Stimulated activated CD8-positive, alpha-beta memory T cell treated with anti-CD3 and anti-CD28 coated beads, Interleukin-15, amount 100 ng/mL, for 24 hours (primary cell): ENCODE data around the gene PIK3R6.

ENCODE experiments used
- DNase-seq: peaks from one replicate; pipeline ENCODE4 v3.0.0-alpha.2; 2020; ENCODE audit warnings: low read depth

Gene PIK3R6

GRCh38 chr17:8793649-8794048, 73.8 kb downstream of the PIK3R6 start:
- no peak for DNase-seq

DNA sequence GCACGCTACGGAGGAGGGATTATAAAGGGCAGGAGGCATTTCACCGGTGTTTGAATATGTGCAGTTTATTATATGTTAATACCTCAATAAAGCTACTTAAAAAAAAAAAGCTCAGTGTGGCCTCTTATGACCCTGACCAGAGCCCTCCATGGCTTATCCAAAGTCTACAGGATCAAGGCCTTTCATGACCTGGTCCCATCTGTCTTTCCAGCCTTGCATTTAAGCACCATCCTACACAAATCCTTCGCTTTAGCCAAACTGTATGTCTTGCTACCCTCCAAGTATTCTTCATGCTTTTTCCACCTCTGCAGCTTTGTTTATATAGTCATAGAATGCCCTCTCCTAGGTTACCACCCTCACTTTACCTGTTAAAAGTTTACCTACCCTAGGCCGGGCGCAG, 74.8 kb downstream of the PIK3R6 start:
- no peak for DNase-seq

GRCh38 chr17:8791910-8792270, 75.6 kb downstream of the PIK3R6 start:
- no peak for DNase-seq

DNA sequence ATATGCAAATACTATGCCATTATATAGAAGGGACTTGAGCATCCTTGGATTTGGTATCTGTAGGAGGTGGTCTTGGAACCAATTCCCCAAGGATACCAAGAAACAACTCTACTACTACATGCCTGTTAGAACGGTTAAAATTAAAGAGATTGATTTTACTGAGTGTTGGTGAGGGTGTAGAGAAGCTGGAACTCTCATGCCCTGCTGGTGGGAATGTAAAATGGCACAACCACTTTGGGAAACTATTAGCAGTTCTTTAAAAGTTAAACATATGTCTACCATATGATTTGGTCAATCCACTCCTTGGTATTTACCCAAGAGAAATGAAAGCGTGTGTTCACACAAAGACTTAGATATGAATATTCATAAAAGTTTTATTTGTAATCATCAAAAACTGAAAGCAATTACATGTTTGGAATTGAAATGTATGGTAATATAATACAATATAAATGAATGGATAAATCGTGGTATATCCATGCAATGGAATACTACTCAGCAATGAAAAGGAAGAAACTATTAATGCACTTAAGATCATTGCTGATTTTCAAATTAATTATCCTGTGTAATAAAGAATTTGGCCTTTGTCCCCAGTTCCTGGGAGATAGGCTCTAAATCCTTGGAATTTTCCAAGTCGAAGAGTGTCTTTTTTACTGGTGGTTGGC, 76.1 kb downstream of the PIK3R6 start:
- DNase-seq: no peak

DNA sequence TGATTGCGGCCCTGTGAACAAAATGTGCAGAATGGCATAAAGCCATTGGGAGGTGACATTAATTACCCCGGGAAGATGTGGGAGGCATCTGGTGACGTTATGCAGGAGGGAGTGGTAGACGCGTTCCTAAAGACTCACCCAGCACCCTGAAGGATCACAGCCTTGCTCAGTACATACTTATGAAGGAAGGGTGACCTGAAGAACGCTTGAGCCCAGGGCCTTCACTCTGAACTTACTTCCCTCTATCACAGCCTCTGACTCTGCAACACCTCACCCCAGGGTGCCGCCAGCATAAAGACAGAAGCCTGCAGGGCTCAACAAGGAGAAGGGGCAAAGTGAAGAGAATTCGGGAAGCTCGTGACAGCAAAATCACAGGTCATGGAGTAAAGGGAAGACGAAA, 77.7 kb downstream of the PIK3R6 start:
- DNase-seq: no peak

DNA sequence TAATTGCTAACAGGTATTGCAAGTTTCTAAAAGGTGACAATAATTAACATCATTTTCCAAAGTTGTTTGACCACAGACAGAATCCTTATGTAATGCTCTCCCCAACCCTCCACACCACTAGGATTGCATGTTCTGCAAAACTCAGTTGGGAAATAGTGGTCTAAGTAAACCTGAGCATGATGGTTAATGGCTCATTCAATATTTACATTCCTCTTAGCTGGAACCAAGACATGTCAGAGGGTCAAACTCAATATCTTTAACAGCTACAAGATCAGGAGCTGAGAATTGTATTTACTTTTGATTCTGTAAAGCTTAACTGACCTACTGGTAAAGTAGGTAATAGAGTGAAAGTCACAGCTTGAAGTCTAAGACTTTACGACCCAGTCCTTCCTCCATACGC, 78.5 kb downstream of the PIK3R6 start:
- no peak for DNase-seq

DNA sequence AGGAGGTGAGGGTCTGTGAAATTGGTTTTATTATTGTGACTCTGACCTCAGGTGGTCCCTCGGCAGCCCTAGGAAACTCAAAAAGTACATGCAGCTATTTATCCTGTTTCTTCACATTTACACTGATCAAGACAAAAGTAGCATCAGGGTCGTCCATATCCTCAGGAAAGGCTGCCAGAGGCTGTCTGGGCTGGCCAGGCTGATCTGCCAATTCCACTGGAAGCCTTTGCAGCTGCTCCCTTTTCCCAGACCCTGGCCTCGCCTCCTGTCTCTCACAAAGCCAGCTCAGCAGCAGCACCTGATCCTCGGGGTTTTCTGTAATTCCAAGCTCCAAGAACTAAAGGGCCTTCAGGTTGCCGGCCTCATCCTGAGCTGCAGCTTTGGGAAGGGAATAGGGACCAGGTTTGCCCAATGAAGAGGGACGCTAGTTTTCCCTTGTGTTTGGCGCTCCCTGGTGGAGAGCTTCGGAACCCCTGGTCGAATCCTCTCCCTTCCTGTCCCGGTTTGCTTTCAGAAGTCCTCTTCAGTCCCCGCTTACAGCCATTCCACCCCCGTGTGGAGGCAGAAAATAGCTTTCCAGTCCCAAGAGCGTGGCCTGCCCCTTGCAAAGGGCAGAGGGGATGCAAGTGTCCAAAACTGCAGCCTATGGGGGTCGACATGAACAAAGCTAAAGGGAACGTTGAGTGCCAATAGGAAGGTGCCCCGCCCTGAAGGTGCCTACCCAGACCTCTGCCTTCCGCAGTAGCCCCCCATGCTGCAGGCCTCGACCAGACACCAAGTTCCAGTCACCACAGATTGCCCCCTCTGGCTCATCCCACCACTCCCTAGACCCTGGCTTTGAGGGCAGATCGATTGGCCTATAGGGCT, 81.7 kb downstream of the PIK3R6 start:
- DNase-seq: peak; percentile 36

DNA sequence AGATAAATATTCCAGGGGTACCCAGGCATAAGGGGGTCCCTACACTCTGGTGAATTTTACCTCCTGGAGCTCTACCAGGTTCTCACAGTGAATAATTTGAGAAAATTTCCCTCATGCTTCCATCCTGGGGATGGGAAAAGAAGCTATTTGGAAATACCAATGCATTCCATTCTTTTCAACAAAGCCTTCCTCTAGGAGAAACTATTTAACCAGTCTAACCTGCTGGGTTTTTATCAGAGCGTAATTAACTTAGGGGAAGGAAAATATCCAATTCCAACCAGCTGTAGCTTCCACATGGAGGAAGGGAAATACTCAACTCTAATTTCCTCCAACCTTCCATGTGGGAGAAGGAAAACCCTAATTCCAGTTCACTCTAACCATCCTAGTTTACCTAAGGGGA, 85.3 kb downstream of the PIK3R6 start:
- no peak for DNase-seq

DNA sequence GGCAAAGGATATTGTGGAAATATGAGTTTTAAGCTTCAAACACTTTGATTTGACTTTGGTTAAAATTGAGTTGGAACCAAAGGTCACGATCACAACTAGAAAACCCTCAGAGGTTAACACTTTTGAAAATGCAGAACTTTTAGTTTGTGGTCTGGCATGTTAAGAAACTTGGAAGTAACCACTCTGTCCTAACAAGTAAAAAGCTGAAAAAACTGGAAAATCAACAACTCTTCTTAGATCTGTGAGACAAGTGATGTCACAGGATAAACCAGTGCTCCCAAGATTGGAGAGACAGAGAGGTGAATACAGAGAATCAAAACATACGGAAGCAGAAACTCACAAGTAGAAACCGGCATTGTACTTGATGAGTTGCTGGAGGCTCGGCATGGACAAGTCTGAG, 85.7 kb downstream of the PIK3R6 start:
- DNase-seq: no peak

DNA sequence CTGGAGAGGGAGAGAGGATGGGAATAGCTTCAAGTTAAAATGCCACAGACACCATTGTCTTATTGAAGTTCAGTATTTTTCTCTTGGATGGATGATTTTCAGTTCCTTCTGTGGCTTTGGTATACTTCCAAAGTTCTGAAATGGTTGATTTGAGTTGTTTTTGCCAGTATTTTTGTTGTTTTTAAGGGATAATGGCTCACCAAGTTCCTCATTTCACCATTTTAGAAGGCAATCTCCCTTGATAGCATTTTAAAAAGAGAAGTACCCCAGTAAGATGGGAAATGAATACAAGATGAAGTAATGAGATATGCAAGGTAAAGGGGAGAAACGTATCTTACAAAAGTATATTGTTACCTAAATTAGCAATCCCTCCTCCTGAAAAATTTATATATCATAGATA, 90.6 kb downstream of the PIK3R6 start:
- DNase-seq: no peak

GRCh38 chr17:8776248-8776647, 91.2 kb downstream of the PIK3R6 start:
- no peak for DNase-seq

- no peak for DNase-seq
Measured at GRCh38 chr17:8766731-8767130, 100.7 kb downstream of the PIK3R6 start.

GRCh38 chr17:8762012-8762411, 105.5 kb downstream of the PIK3R6 start:
- DNase-seq: no peak

DNA sequence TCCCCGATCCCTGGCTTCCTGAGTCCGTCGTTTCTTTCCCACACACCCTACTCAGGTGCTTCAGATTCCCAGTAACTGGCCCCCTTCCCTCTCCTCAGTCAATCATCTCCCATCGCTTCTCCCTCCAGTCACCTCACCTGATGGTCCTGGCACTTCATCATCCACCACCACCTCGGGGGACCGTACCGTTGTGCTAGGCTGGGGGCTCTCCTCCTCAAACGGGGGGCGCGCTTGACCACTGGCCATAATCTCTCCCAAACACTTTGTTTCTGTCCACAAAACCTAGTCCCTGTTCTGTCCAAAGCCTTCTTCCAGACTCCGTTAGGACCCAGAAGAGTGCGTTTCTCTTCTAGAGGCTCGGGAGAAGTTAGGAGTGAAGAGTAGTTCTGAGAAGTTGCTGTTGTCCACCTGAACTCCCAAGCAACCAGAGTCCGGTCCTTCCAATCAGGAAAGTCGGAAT, 109.3 kb downstream of the PIK3R6 start, which contains the start of gene SPDYE4:
Gene SPDYE4 (minus strand): TSS at position 410 of the 460 bp plus-strand sequence. CDS start 164 bp downstream, at position 246.
- DNase-seq: no peak

DNA sequence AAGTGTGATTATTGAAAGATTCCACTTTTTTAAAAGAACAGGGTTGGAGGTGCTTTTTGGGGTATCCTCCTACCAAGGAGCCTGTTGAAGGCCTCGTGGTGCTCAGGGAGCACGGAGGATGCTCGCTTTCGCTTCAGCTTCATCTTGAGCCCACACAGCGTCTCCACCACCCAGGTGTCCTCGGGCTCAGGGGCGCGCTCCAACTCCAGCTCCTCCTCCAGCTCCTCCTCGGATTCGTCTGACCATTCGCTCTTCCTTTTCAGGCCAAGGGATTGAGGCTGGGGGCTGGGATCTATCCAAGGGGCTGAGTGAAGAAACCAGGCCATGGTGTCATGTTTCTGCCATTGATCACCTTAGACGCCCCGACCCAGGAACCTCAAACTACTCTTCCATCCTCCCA, 110.3 kb downstream of the PIK3R6 start:
- DNase-seq: no peak

GRCh38 chr17:8755590-8756255, 111.8 kb downstream of the PIK3R6 start:
- no peak for DNase-seq

- no peak for DNase-seq
Measured at GRCh38 chr17:8754890-8755289, 112.6 kb downstream of the PIK3R6 start.

DNA sequence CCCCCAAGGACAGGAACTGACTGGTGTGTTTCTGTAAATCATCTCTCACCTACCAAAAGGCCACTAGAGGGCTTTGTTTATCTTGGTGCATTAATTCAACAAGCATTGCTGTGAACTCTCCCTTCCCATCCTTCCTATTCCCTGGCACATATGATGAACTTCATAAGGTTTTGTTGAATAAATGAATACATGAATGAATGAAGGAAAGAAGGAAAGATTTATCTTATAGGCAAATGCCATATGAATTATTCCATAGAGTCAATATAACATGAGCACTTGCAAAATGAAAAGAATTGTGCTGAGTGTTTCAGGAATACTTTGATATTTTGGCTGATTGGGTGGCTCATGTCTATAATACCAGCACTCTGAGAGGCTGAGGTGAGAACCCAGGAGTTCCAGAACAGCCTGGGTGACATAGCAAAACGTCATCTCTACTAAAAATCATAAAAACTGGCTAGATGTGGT, 113.5 kb downstream of the PIK3R6 start:
- no peak for DNase-seq

GRCh38 chr17:8753136-8753975, 114.1 kb downstream of the PIK3R6 start:
- no peak for DNase-seq
